Measurements from ENCODE around the gene SART3. TPM values are rescaled to one million over a fixed set of nuclear protein-coding genes. Genes with fewer than 3 reads are reported as not detected.

SART3 gene
- total and polyA plus RNA-seq, 2 of the 4 experiments (the other 2 are of a cell fraction) = 22.6 to 37.8 TPM

DNA sequence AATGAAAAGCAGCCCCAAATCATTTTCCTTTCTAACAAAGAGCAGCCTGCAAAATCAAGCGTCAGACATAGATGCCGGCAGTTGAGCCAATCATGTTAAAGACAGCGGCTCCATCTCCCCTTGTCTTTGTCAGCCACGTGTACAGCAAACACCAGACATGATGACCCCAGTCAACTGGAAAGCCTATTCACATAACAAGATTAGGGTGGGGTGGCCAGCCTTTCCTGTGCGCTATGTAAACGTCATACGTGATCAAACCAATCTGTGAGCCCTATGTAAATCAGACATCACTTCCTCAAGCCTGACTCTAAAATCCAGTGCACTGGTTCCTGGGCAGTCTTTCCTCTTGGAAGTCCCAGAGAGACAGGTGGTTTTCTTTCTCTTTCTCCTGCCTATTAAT is 55.8 kb downstream of the SART3 start:
- Histone ChIP-seq H3K9me3 (ENCODE audit: control insufficient read depth, insufficient read depth, low read length) (no peaks in the 10 kb centered on the region), H3K4me1 (ENCODE audit: control insufficient read depth, insufficient read depth, low read length) (no peaks in the 10 kb centered on the region), H3K9ac (ENCODE audit: low read depth, low read length) (no peak overlapping the region), H4K20me1 (ENCODE audit: insufficient read depth, low read length) (no peaks in the 10 kb centered on the region), H3K4me2 (ENCODE audit: low read depth, low read length) (no peak overlapping the region), H2BK5ac (ENCODE audit: low read depth, low read length, poor library complexity, severe bottlenecking) (no peak overlapping the region), H3K36me3 (ENCODE audit: control insufficient read depth, insufficient read depth, low read length) (no peaks in the 10 kb centered on the region), H2AK9ac (replicated peaks; ENCODE audit: low read depth, low read length, poor library complexity) (no peak overlapping the region), H4K5ac (ENCODE audit: low read depth, low read length) (no peak overlapping the region), H3K79me1 (ENCODE audit: low read depth in 1 of 2, low read length in 2 of 2) (no peaks in the 10 kb centered on the region), H4K91ac (ENCODE audit: insufficient read depth, low read depth, low read length) (no peak overlapping the region), H2BK20ac (ENCODE audit: low read depth, low read length) (no peak overlapping the region), H3K14ac (replicated peaks; ENCODE audit: low read depth, low read length) (no peak overlapping the region), H3K23ac (ENCODE audit: low read depth, low read length) (no peak overlapping the region), H3K27ac (ENCODE audit: insufficient read depth, low read length) (no peak overlapping the region), H3K18ac (ENCODE audit: low read depth, low read length) (no peak overlapping the region), H4K8ac (ENCODE audit: low read depth in 2 of 2, low read length in 2 of 2) (no peak overlapping the region), H3K27me3 (ENCODE audit: control insufficient read depth, insufficient read depth, low read length) (no peaks in the 10 kb centered on the region), H3K56ac (ENCODE audit: extremely low read depth, insufficient read depth, low read length) (no peak overlapping the region), H2AFZ (replicated peaks; ENCODE audit: low read length, poor library complexity) (no peak overlapping the region), H2AK5ac (ENCODE audit: low read depth, low read length) (no peak overlapping the region), H3K9me1 (ENCODE audit: insufficient read depth, low read length) (no peaks in the 10 kb centered on the region), H3K4me3 (ENCODE audit: insufficient read depth, low read depth, low read length) (no peak overlapping the region), H2BK120ac (ENCODE audit: low read depth, low read length) (no peak overlapping the region), H3K4ac (ENCODE audit: low read depth, low read length) (no peak overlapping the region), H2BK15ac (ENCODE audit: low read depth, low read length) (no peak overlapping the region)
- in situ Hi-C loops (cut with MboI; ENCODE audit: low sequenced_read_pairs) = loop anchor here (25.0 kb wide), 1 partner anchor 818 kb away; the partner anchor contains the start of gene PWP1
- dilution Hi-C loops (cut with HindIII; ENCODE audit: low sequenced_read_pairs, unreplicated experiment) = no loop called here
- ChIA-PET POLR2A (ENCODE audit: unreplicated experiment) (no interaction called here), CTCF (no interaction called here)
- ATAC-seq (ENCODE audit: low read depth) = no peak
- intact Hi-C loops (cut with micrococcal nuclease) = no loop called here
- no TSS peak for BruUV-seq (replicated peaks)
- TF ChIP-seq MAFK (IDR thresholded peaks at IDR 0.05; ENCODE audit: low read depth, low read length) = no peak
- TF ChIP-seq FOS (IDR thresholded peaks at IDR 0.05; ENCODE audit: low read depth, low read length) = no peak
- no peak for TF ChIP-seq CEBPB (IDR thresholded peaks at IDR 0.05; ENCODE audit: low read depth, low read length)
- TF ChIP-seq, protein P1, sequence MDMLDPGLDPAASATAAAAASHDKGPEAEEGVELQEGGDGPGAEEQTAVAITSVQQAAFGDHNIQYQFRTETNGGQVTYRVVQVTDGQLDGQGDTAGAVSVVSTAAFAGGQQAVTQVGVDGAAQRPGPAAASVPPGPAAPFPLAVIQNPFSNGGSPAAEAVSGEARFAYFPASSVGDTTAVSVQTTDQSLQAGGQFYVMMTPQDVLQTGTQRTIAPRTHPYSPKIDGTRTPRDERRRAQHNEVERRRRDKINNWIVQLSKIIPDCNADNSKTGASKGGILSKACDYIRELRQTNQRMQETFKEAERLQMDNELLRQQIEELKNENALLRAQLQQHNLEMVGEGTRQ (IDR thresholded peaks at IDR 0.05; ENCODE audit: low read depth, low read length) = no peak
- no peak for TF ChIP-seq RFX5 (IDR thresholded peaks at IDR 0.05; ENCODE audit: low read depth, low read length)
- TF ChIP-seq RAD21 (IDR thresholded peaks at IDR 0.05; ENCODE audit: low read length) = no peak
- no peak for TF ChIP-seq NFE2L2 (IDR thresholded peaks at IDR 0.05; ENCODE audit: low read depth, low read length)
- TF ChIP-seq SMC3 (IDR thresholded peaks at IDR 0.05; ENCODE audit: low read depth, low read length) = no peak
- no peak for TF ChIP-seq BHLHE40 (IDR thresholded peaks at IDR 0.05; ENCODE audit: low read depth, low read length)
- TF ChIP-seq, protein P2, sequence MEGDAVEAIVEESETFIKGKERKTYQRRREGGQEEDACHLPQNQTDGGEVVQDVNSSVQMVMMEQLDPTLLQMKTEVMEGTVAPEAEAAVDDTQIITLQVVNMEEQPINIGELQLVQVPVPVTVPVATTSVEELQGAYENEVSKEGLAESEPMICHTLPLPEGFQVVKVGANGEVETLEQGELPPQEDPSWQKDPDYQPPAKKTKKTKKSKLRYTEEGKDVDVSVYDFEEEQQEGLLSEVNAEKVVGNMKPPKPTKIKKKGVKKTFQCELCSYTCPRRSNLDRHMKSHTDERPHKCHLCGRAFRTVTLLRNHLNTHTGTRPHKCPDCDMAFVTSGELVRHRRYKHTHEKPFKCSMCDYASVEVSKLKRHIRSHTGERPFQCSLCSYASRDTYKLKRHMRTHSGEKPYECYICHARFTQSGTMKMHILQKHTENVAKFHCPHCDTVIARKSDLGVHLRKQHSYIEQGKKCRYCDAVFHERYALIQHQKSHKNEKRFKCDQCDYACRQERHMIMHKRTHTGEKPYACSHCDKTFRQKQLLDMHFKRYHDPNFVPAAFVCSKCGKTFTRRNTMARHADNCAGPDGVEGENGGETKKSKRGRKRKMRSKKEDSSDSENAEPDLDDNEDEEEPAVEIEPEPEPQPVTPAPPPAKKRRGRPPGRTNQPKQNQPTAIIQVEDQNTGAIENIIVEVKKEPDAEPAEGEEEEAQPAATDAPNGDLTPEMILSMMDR (conservative IDR thresholded peaks at IDR 0.05; ENCODE audit: low read depth, low read length) = no peak
- no peak for TF ChIP-seq MXI1 (IDR thresholded peaks at IDR 0.05; ENCODE audit: borderline replicate concordance, low read depth, low read length)
- no peak for TF ChIP-seq RCOR1 (IDR thresholded peaks at IDR 0.05; ENCODE audit: insufficient replicate concordance, low read length)
- no peak for TF ChIP-seq POLR2A (IDR thresholded peaks at IDR 0.05; ENCODE audit: low read depth, low read length)
- no peak for TF ChIP-seq CHD1 (IDR thresholded peaks at IDR 0.05; ENCODE audit: low read depth, low read length)
- TF ChIP-seq, protein P3, sequence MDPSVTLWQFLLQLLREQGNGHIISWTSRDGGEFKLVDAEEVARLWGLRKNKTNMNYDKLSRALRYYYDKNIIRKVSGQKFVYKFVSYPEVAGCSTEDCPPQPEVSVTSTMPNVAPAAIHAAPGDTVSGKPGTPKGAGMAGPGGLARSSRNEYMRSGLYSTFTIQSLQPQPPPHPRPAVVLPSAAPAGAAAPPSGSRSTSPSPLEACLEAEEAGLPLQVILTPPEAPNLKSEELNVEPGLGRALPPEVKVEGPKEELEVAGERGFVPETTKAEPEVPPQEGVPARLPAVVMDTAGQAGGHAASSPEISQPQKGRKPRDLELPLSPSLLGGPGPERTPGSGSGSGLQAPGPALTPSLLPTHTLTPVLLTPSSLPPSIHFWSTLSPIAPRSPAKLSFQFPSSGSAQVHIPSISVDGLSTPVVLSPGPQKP (IDR thresholded peaks at IDR 0.05; ENCODE audit: borderline replicate concordance, low read depth, low read length) = no peak
- no peak for TF ChIP-seq MAZ (IDR thresholded peaks at IDR 0.05; ENCODE audit: borderline replicate concordance, low read depth, low read length)
- no peak for DNase-seq
- WGBS, 2 experiments (ENCODE audit: extremely low coverage in 2 of 2, insufficient read length in 1 of 2) = no CpG with 5 or more reads among the region's 7 CpGs

All from IMR-90 (cell line).